CD8-positive, alpha-beta memory T cell (primary cell): ENCODE results near the gene NECTIN1. TPM values are rescaled to one million over a fixed set of nuclear protein-coding genes. Genes with fewer than 3 reads are reported as not detected.
A peak's percentile ranks its signal among the peaks of the same experiment; 100 is the strongest.

Experiments
- CTCF ChIA-PET: fragments of 350-600 bp; sonication (Branson Sonifier 250); formaldehyde crosslinking; loops from one replicate; lab custom pipeline; 2021; ENCODE audit warnings: antibody characterized with exemption; lab: Charles Lee
- POLR2A ChIA-PET: fragments of 350-600 bp; sonication (Branson Sonifier 250); formaldehyde crosslinking; loops from one replicate; lab custom pipeline; 2021; ENCODE audit warnings: antibody characterized with exemption; lab: Charles Lee
- DNase-seq, 5 donors: peaks; one replicate each; pipeline versions ENCODE4 v3.0.0 to v3.0.0-alpha.2; 2020 to 2022; ENCODE audit warnings: mixed read lengths in 1 of 5
- H3K27ac ChIP-seq: one replicate; pipeline ENCODE4 v1.7.0; 2013; ENCODE audit warnings: low read depth, mild to moderate bottlenecking, low read length, moderate library complexity
- H3K27me3 ChIP-seq: 2 replicates; pipeline ENCODE4 v1.7.0; 2013; ENCODE audit warnings: low read length, mild to moderate bottlenecking; ENCODE audit not compliant: insufficient read depth, poor library complexity, severe bottlenecking
- H3K36me3 ChIP-seq: 2 replicates; pipeline ENCODE4 v1.7.0; 2013; ENCODE audit warnings: mild to moderate bottlenecking, low read length, moderate library complexity; ENCODE audit not compliant: insufficient read depth
- H3K4me1 ChIP-seq: 2 replicates; pipeline ENCODE4 v1.7.0; 2013; ENCODE audit warnings: mild to moderate bottlenecking, low read length, moderate library complexity; ENCODE audit not compliant: insufficient read depth
- H3K4me3 ChIP-seq: 2 replicates; pipeline ENCODE4 v1.7.0; 2013; ENCODE audit warnings: mild to moderate bottlenecking, low read length
- H3K9me3 ChIP-seq: 2 replicates; pipeline ENCODE4 v1.7.0; 2013; ENCODE audit warnings: mild to moderate bottlenecking, low read length
- H3K27ac Mint-ChIP-seq, 8 donors: one replicate each; pipeline ENCODE4 v1.8.0; 2020 to 2021; ENCODE audit warnings: mixed read lengths in 8 of 8, mild to moderate bottlenecking in 6 of 8, inconsistent platforms in 3 of 8, moderate library complexity in 3 of 8
- H3K27me3 Mint-ChIP-seq, 2 donors: one replicate each; pipeline ENCODE4 v1.8.0; 2020 to 2021; ENCODE audit warnings: mixed read lengths in 2 of 2, mild to moderate bottlenecking in 1 of 2, moderate library complexity in 1 of 2
- H3K36me3 Mint-ChIP-seq, 3 donors: one replicate each; pipeline ENCODE4 v1.8.0; 2020 to 2021; ENCODE audit warnings: mixed read lengths in 3 of 3, inconsistent platforms in 1 of 3, mild to moderate bottlenecking in 1 of 3
- H3K4me1 Mint-ChIP-seq, 3 donors: one replicate each; pipeline ENCODE4 v1.8.0; 2020 to 2021; ENCODE audit warnings: mixed read lengths in 3 of 3, inconsistent platforms in 1 of 3, mild to moderate bottlenecking in 1 of 3
- H3K4me3 Mint-ChIP-seq, 7 donors: one replicate each; pipeline ENCODE4 v1.8.0; 2020 to 2021; ENCODE audit warnings: mixed read lengths in 7 of 7, mild to moderate bottlenecking in 6 of 7, moderate library complexity in 4 of 7, inconsistent platforms in 2 of 7
- H3K9me3 Mint-ChIP-seq, 5 donors: one replicate each; pipeline ENCODE4 v1.8.0; 2020 to 2022; ENCODE audit warnings: mixed read lengths in 5 of 5, mild to moderate bottlenecking in 3 of 5, moderate library complexity in 2 of 5, inconsistent platforms in 1 of 5
- polyA plus RNA-seq: library from polyadenylated mRNA; unstranded; fragments of 300-500 nt; fragmentation: Illumina TruSeq; gene quantifications from one replicate; pipeline ENCODE4 v1.2.3, GENCODE V29; 2021
- total RNA-seq, 2 experiments: library from RNA; stranded (reverse); gene quantifications; one replicate each; pipeline ENCODE4 v1.2.3, GENCODE V29; 2021

The NECTIN1 gene
- total and polyA plus RNA-seq, 3 experiments from 2014 or later = 0.35 to 3.8 (median 3.0) TPM

- Histone ChIP-seq H3K4me1 (no peaks in the 10 kb centered on the region), H3K4me3 (no peak overlapping the region), H3K27ac (no peak overlapping the region), H3K27me3 (no peaks in the 10 kb centered on the region), H3K9me3 (no peaks in the 10 kb centered on the region), H3K36me3 (no peaks in the 10 kb centered on the region)
- Mint-ChIP-seq H3K36me3 (no peaks in the 10 kb centered on the region), H3K4me1 (no peaks in the 10 kb centered on the region), H3K27ac (no peak overlapping the region), H3K4me3 (no peak overlapping the region), H3K9me3 (no peaks in the 10 kb centered on the region), H3K27me3 (peaks cover 2 to 5% of the 10 kb centered on the region in 2 donors)
- DNase-seq = no peak
- ChIA-PET CTCF (no interaction called here), POLR2A (no interaction called here)
These were observed 64.9 kb downstream of the NECTIN1 start for GRCh38 chr11:119664063-119664572.

GRCh38 chr11:119663279-119663678, 65.7 kb downstream of the NECTIN1 start:
- H3K27ac ChIP-seq = no peak overlapping the region
- H3K9me3 ChIP-seq = no peaks in the 10 kb centered on the region
- Mint-ChIP-seq H3K4me1 (no peaks in the 10 kb centered on the region), H3K27me3 (peaks cover 4 to 5% of the 10 kb centered on the region in 2 donors), H3K4me3 (no peak overlapping the region), H3K27ac (no peak overlapping the region), H3K36me3 (no peaks in the 10 kb centered on the region), H3K9me3 (no peaks in the 10 kb centered on the region)
- H3K27me3 ChIP-seq = no peaks in the 10 kb centered on the region
- ChIA-PET POLR2A (no interaction called here), CTCF (no interaction called here)
- no peaks in the 10 kb centered on the region for H3K4me1 ChIP-seq
- H3K4me3 ChIP-seq = no peak overlapping the region
- H3K36me3 ChIP-seq = no peaks in the 10 kb centered on the region
- no peak for DNase-seq

- no peak for DNase-seq
- Mint-ChIP-seq H3K27me3 (peaks cover 8% of the 10 kb centered on the region in 2 donors), H3K27ac (no peak overlapping the region), H3K9me3 (no peaks in the 10 kb centered on the region), H3K4me1 (no peaks in the 10 kb centered on the region), H3K36me3 (no peaks in the 10 kb centered on the region), H3K4me3 (no peak overlapping the region)
- H3K36me3 ChIP-seq = no peaks in the 10 kb centered on the region
- no peaks in the 10 kb centered on the region for H3K9me3 ChIP-seq
- no peak overlapping the region for H3K4me3 ChIP-seq
- ChIA-PET CTCF (no interaction called here), POLR2A (no interaction called here)
- no peak overlapping the region for H3K27ac ChIP-seq
- no peaks in the 10 kb centered on the region for H3K4me1 ChIP-seq
- H3K27me3 ChIP-seq = no peaks in the 10 kb centered on the region
These were observed 67.8 kb downstream of the NECTIN1 start for GRCh38 chr11:119661226-119661625.

GRCh38 chr11:119659971-119660723, 68.9 kb downstream of the NECTIN1 start:
- DNase-seq = no peak
- no peak overlapping the region for H3K4me3 Mint-ChIP-seq
- H3K36me3 Mint-ChIP-seq = no peaks in the 10 kb centered on the region
- ChIA-PET POLR2A (no interaction called here), CTCF (no interaction called here)
- H3K4me3 ChIP-seq = no peak overlapping the region
- peaks cover 4% of the 10 kb centered on the region for H3K27me3 ChIP-seq
- H3K27ac Mint-ChIP-seq = no peak overlapping the region
- peaks cover 9 to 13% of the 10 kb centered on the region in 2 donors for H3K27me3 Mint-ChIP-seq
- no peaks in the 10 kb centered on the region for H3K4me1 ChIP-seq
- H3K36me3 ChIP-seq = no peaks in the 10 kb centered on the region
- no peaks in the 10 kb centered on the region for H3K4me1 Mint-ChIP-seq
- no peak overlapping the region for H3K27ac ChIP-seq
- H3K9me3 Mint-ChIP-seq = no peaks in the 10 kb centered on the region
- no peaks in the 10 kb centered on the region for H3K9me3 ChIP-seq

- H3K9me3 Mint-ChIP-seq = no peaks in the 10 kb centered on the region
- Histone ChIP-seq H3K9me3 (no peaks in the 10 kb centered on the region), H3K27me3 (peaks cover 4% of the 10 kb centered on the region), H3K4me3 (no peak overlapping the region), H3K27ac (no peak overlapping the region), H3K36me3 (no peaks in the 10 kb centered on the region), H3K4me1 (no peaks in the 10 kb centered on the region)
- peaks cover 12 to 20% of the 10 kb centered on the region in 2 donors for H3K27me3 Mint-ChIP-seq
- no peaks in the 10 kb centered on the region for H3K36me3 Mint-ChIP-seq
- H3K4me3 Mint-ChIP-seq = no peak overlapping the region
- DNase-seq = no peak
- POLR2A ChIA-PET = no interaction called here
- H3K4me1 Mint-ChIP-seq = no peaks in the 10 kb centered on the region
- H3K27ac Mint-ChIP-seq = no peak overlapping the region
- CTCF ChIA-PET = no interaction called here
These were observed 75.9 kb downstream of the NECTIN1 start for GRCh38 chr11:119652907-119653659.

- no peak overlapping the region for H3K4me3 ChIP-seq
- CTCF ChIA-PET = no interaction called here
- no peak overlapping the region for H3K4me3 Mint-ChIP-seq
- no peak overlapping the region for H3K27ac ChIP-seq
- no peaks in the 10 kb centered on the region for H3K36me3 ChIP-seq
- peaks cover 10 to 18% of the 10 kb centered on the region in 2 donors for H3K27me3 Mint-ChIP-seq
- no peaks in the 10 kb centered on the region for H3K36me3 Mint-ChIP-seq
- H3K9me3 Mint-ChIP-seq = no peaks in the 10 kb centered on the region
- no peak overlapping the region for H3K27ac Mint-ChIP-seq
- no peaks in the 10 kb centered on the region for H3K4me1 ChIP-seq
- no peaks in the 10 kb centered on the region for H3K4me1 Mint-ChIP-seq
- no peaks in the 10 kb centered on the region for H3K9me3 ChIP-seq
- H3K27me3 ChIP-seq = peaks cover 4% of the 10 kb centered on the region
- DNase-seq = no peak
- POLR2A ChIA-PET = no interaction called here
These were observed 77.0 kb downstream of the NECTIN1 start for GRCh38 chr11:119651802-119652584.

- Histone ChIP-seq H3K4me3 (no peak overlapping the region), H3K27ac (no peak overlapping the region), H3K9me3 (no peaks in the 10 kb centered on the region), H3K36me3 (no peaks in the 10 kb centered on the region), H3K4me1 (no peaks in the 10 kb centered on the region), H3K27me3 (no peaks in the 10 kb centered on the region)
- Mint-ChIP-seq H3K36me3 (no peaks in the 10 kb centered on the region), H3K4me3 (no peak overlapping the region), H3K4me1 (no peaks in the 10 kb centered on the region), H3K27ac (peak overlapping the region in 1 of 8 donors; percentile 21), H3K9me3 (no peaks in the 10 kb centered on the region), H3K27me3 (peaks cover 8 to 12% of the 10 kb centered on the region in 2 donors)
- POLR2A ChIA-PET = no interaction called here
- CTCF ChIA-PET = no interaction called here
- DNase-seq = no peak
These were observed 78.7 kb downstream of the NECTIN1 start for GRCh38 chr11:119650251-119650650.

GRCh38 chr11:119647254-119647653, 81.7 kb downstream of the NECTIN1 start:
- no peak overlapping the region for H3K4me3 Mint-ChIP-seq
- H3K4me3 ChIP-seq = no peak overlapping the region
- H3K9me3 ChIP-seq = no peaks in the 10 kb centered on the region
- no peaks in the 10 kb centered on the region for H3K9me3 Mint-ChIP-seq
- peaks cover 5 to 11% of the 10 kb centered on the region in 2 donors for H3K27me3 Mint-ChIP-seq
- no peak overlapping the region for H3K27ac ChIP-seq
- no peaks in the 10 kb centered on the region for H3K27me3 ChIP-seq
- H3K36me3 ChIP-seq = no peaks in the 10 kb centered on the region
- ChIA-PET POLR2A (no interaction called here), CTCF (no interaction called here)
- no peak for DNase-seq
- H3K4me1 ChIP-seq = no peaks in the 10 kb centered on the region
- no peaks in the 10 kb centered on the region for H3K4me1 Mint-ChIP-seq
- H3K36me3 Mint-ChIP-seq = no peaks in the 10 kb centered on the region
- H3K27ac Mint-ChIP-seq = no peak overlapping the region
